Fibroblast of lung (primary cell): ENCODE measurements around the gene RPRD2.

Experiments used
- CTCF ChIP-seq, 2 donors: IDR thresholded peaks in 1 of 2; conservative IDR thresholded peaks in 1 of 2; 1 replicate in 1 of 2; 2 replicates in 1 of 2; pipeline ENCODE4 v1.5.1; 2011 to 2012; ENCODE audit warnings: low read length in 2 of 2, control low read depth in 1 of 2, inconsistent platforms in 1 of 2, low read depth in 1 of 2, mild to moderate bottlenecking in 1 of 2
- EZH2 ChIP-seq: IDR thresholded peaks from 2 replicates; pipeline ENCODE4 v1.5.1; 2012; ENCODE audit warnings: low read length, control low read depth, mild to moderate bottlenecking; ENCODE audit errors: missing control alignments

GRCh38 chr1:150409504-150410362 lies 45.8 kb downstream of the RPRD2 start:
- TF ChIP-seq CTCF (conservative IDR thresholded peaks at IDR 0.05 in 1 of 2, IDR thresholded peaks at IDR 0.05 in 1 of 2; ENCODE audit: low read depth in 1 of 2, low read length in 2 of 2) (no peak), EZH2 (no peak)
